ENCODE results near the gene SSPN.

DNA sequence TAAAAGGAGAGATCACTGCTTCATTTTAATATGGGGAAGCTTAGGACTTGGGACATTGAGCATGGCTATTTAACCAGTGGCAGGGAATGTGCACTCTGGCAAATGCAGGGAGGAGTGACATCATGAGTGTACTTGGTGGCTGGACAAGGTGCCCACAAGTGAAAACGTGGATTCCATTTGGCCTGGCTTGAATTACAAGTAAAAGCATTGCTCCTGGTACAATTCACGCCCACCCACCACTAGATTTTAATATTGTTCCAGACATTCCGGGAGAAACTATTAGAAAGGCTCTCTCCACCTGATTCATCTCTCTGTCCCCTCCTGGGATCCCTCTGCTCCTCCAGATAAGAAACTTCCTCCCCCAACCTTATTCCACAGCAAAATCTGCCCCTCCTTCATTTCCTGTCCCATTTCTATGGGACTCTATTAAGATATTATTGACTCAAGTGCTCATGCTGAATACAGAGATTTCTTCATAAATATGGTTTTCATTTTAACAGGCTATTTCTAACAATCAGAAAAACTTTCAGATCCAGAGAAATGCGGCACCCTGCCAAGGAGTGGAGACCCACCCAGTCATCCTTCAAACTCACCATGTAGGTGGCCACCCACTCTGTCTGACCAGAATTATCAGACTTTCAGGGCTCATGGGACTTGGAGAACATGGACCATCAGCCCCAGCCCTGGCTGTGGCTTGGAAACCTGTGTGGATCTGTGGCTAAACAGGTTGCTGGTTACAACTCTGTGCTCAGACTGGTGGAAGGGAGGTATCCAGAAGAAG, 43.2 kb downstream of the SSPN start:
- TF ChIP-seq, protein P1, sequence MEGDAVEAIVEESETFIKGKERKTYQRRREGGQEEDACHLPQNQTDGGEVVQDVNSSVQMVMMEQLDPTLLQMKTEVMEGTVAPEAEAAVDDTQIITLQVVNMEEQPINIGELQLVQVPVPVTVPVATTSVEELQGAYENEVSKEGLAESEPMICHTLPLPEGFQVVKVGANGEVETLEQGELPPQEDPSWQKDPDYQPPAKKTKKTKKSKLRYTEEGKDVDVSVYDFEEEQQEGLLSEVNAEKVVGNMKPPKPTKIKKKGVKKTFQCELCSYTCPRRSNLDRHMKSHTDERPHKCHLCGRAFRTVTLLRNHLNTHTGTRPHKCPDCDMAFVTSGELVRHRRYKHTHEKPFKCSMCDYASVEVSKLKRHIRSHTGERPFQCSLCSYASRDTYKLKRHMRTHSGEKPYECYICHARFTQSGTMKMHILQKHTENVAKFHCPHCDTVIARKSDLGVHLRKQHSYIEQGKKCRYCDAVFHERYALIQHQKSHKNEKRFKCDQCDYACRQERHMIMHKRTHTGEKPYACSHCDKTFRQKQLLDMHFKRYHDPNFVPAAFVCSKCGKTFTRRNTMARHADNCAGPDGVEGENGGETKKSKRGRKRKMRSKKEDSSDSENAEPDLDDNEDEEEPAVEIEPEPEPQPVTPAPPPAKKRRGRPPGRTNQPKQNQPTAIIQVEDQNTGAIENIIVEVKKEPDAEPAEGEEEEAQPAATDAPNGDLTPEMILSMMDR (conservative IDR thresholded peaks at IDR 0.05; ENCODE audit: low read depth, low read length) = no peak
- no peak for TF ChIP-seq EZH2 (IDR thresholded peaks at IDR 0.05; ENCODE audit: low read length, unreplicated experiment)
